Urinary bladder (tissue), 4 donors: ENCODE results near the gene CLDN11. TPM values are rescaled to one million over a fixed set of nuclear protein-coding genes. Genes with fewer than 3 reads are reported as not detected.

Experiments
- DNase-seq: peaks from one replicate; pipeline ENCODE4 v3.0.0-alpha.2; 2015; ENCODE audit errors: extremely low spot score
- H3K27ac ChIP-seq: one replicate; pipeline ENCODE4 v1.5.1; 2013; ENCODE audit warnings: low read depth, mild to moderate bottlenecking, moderate library complexity
- H3K36me3 ChIP-seq: one replicate; pipeline ENCODE4 v1.6.1; 2013; ENCODE audit warnings: mild to moderate bottlenecking, moderate library complexity; ENCODE audit not compliant: insufficient read depth
- H3K4me1 ChIP-seq: one replicate; pipeline ENCODE4 v1.6.1; 2013; ENCODE audit warnings: mild to moderate bottlenecking, moderate library complexity; ENCODE audit not compliant: insufficient read depth
- H3K4me3 ChIP-seq: one replicate; pipeline ENCODE4 v1.5.1; 2013; ENCODE audit warnings: low read depth, low read length
- WGBS: extraction: QIAGEN DNeasy Blood & Tissue Kit; methylation state at CpG from one replicate; pipeline ENCODE4 v1.1.7; 2013; 5-methylcytosine and 5-hydroxymethylcytosine counted together
- polyA plus RNA-seq: library from polyadenylated mRNA; stranded (reverse); fragments of 200-250 nt; gene quantifications from one replicate; pipeline ENCODE4 v1.2.3, GENCODE V29; 2013
- total RNA-seq: library from RNA; depleted of rRNA; stranded (reverse); fragments of >200 nt; gene quantifications from one replicate; pipeline ENCODE4 v1.2.3, GENCODE V29; 2014
- donor health status: healthy with polysubstance abuse.
- donor health status: healthy.

The CLDN11 gene
- total and polyA plus RNA-seq, 2 donors, result 24.6 to 28.1 TPM

GRCh38 chr3:170467571-170468147 is 49.0 kb downstream of the CLDN11 start:
- Histone ChIP-seq H3K27ac (no peak overlapping the region), H3K4me1 (no peaks in the 10 kb centered on the region), H3K4me3 (no peak overlapping the region), H3K36me3 (no peaks in the 10 kb centered on the region)
- WGBS, result 63% methylated on average over 7 of the region's 7 CpGs
- DNase-seq, result no peak

GRCh38 chr3:170469151-170470062 is 50.7 kb downstream of the CLDN11 start:
- no peak overlapping the region for H3K4me3 ChIP-seq
- H3K4me1 ChIP-seq, result no peaks in the 10 kb centered on the region
- H3K36me3 ChIP-seq, result no peaks in the 10 kb centered on the region
- 59% methylated on average over 5 of the region's 5 CpGs for WGBS
- DNase-seq, result peak; percentile 83
- no peak overlapping the region for H3K27ac ChIP-seq

- no peak for DNase-seq
- Histone ChIP-seq H3K27ac (no peak overlapping the region), H3K4me3 (no peak overlapping the region), H3K4me1 (no peaks in the 10 kb centered on the region), H3K36me3 (no peaks in the 10 kb centered on the region)
- WGBS, result 43% methylated on average over 9 of the region's 9 CpGs
Measured at GRCh38 chr3:170470063-170471016, 51.7 kb downstream of the CLDN11 start.

- no peaks in the 10 kb centered on the region for H3K4me1 ChIP-seq
- 33% methylated on average over 3 of the region's 3 CpGs for WGBS
- no peak for DNase-seq
- peak overlapping the region; percentile 86 for H3K27ac ChIP-seq
- H3K36me3 ChIP-seq, result no peaks in the 10 kb centered on the region
- no peak overlapping the region for H3K4me3 ChIP-seq
Measured at GRCh38 chr3:170471149-170471548, 52.5 kb downstream of the CLDN11 start.

- no peak overlapping the region for H3K27ac ChIP-seq
- no peak overlapping the region for H3K4me3 ChIP-seq
- no peak for DNase-seq
- 46% methylated on average over 3 of the region's 3 CpGs for whole genome bisulfite sequencing
- no peaks in the 10 kb centered on the region for H3K36me3 ChIP-seq
- no peaks in the 10 kb centered on the region for H3K4me1 ChIP-seq
Measured at GRCh38 chr3:170473358-170473757, 54.7 kb downstream of the CLDN11 start.

- Histone ChIP-seq H3K4me3 (no peak overlapping the region), H3K36me3 (no peaks in the 10 kb centered on the region), H3K4me1 (peaks cover 2% of the 10 kb centered on the region), H3K27ac (peak overlapping the region; percentile 32)
- WGBS, result 34% methylated on average over 3 of the region's 3 CpGs
- no peak for DNase-seq
Measured at GRCh38 chr3:170475092-170475685, 56.5 kb downstream of the CLDN11 start.

- Histone ChIP-seq H3K4me1 (peaks cover 2% of the 10 kb centered on the region), H3K4me3 (no peak overlapping the region), H3K27ac (no peak overlapping the region), H3K36me3 (no peaks in the 10 kb centered on the region)
- WGBS, result 58% methylated on average over 6 of the region's 6 CpGs
- DNase-seq, result no peak
Measured at GRCh38 chr3:170476291-170476690, 57.6 kb downstream of the CLDN11 start.

GRCh38 chr3:170477395-170477794 is 58.7 kb downstream of the CLDN11 start:
- Histone ChIP-seq H3K27ac (no peak overlapping the region), H3K36me3 (no peaks in the 10 kb centered on the region), H3K4me3 (no peak overlapping the region), H3K4me1 (peaks cover 2% of the 10 kb centered on the region)
- no peak for DNase-seq
- WGBS, result 61% methylated on average over 2 of the region's 2 CpGs

- no peak overlapping the region for H3K27ac ChIP-seq
- no peaks in the 10 kb centered on the region for H3K36me3 ChIP-seq
- no peak overlapping the region for H3K4me3 ChIP-seq
- 94% methylated on average over 4 of the region's 4 CpGs for WGBS
- DNase-seq, result no peak
- peaks cover 2% of the 10 kb centered on the region for H3K4me1 ChIP-seq
Measured at GRCh38 chr3:170480111-170480510, 61.4 kb downstream of the CLDN11 start.

GRCh38 chr3:170482199-170482598 is 63.5 kb downstream of the CLDN11 start:
- Histone ChIP-seq H3K4me1 (peaks cover 2% of the 10 kb centered on the region), H3K36me3 (no peaks in the 10 kb centered on the region), H3K27ac (no peak overlapping the region), H3K4me3 (no peak overlapping the region)
- no peak for DNase-seq
- WGBS, result 75% methylated on average over 4 of the region's 4 CpGs

- 68% methylated on average over 5 of the region's 5 CpGs for WGBS
- no peak for DNase-seq
- no peak overlapping the region for H3K4me3 ChIP-seq
- peaks cover 2% of the 10 kb centered on the region for H3K4me1 ChIP-seq
- no peak overlapping the region for H3K27ac ChIP-seq
- H3K36me3 ChIP-seq, result no peaks in the 10 kb centered on the region
Measured at GRCh38 chr3:170483485-170484262, 65.0 kb downstream of the CLDN11 start.
